GM12878 (cell line): Measurements from ENCODE around the gene TNFRSF1A.

Source experiments
- CHD1 ChIP-seq: IDR thresholded peaks from 2 replicates; pipeline ENCODE4 v1.6.1; 2012; ENCODE audit warnings: low read depth, low read length, improper control_type of control experiment
- CREB1 ChIP-seq: IDR thresholded peaks from 2 replicates; pipeline ENCODE4 v1.6.1; 2012; ENCODE audit warnings: low read depth, mild to moderate bottlenecking, inconsistent platforms
- EZH2 ChIP-seq: IDR thresholded peaks from 2 replicates; pipeline ENCODE4 v1.6.1; 2012; ENCODE audit warnings: low read depth, mild to moderate bottlenecking, control low read depth, inconsistent platforms, low read length, borderline replicate concordance; ENCODE audit not compliant: control insufficient read depth
- HDAC2 ChIP-seq: fragments of 200-600 bp; sonication (generic); IDR thresholded peaks from 2 replicates; pipeline ENCODE4 v1.6.1; 2017
- IKZF1 ChIP-seq: fragments of 450-650 bp; conservative IDR thresholded peaks from 2 replicates; pipeline ENCODE4 v1.6.1; 2017; ENCODE audit warnings: antibody characterized with exemption, mild to moderate bottlenecking
- JUND ChIP-seq: IDR thresholded peaks from 2 replicates; pipeline ENCODE4 v1.6.1; 2012; ENCODE audit warnings: low read depth, mild to moderate bottlenecking, low read length, improper control_type of control experiment, moderate library complexity
- NR2C1 ChIP-seq: fragments of 450-650 bp; IDR thresholded peaks from 2 replicates; pipeline ENCODE4 v1.6.1; 2017; ENCODE audit warnings: antibody characterized with exemption, mild to moderate bottlenecking, moderate library complexity
- POLR2AphosphoS5 ChIP-seq: IDR thresholded peaks from 2 replicates; pipeline ENCODE4 v1.6.1; 2011; ENCODE audit warnings: mild to moderate bottlenecking, low read length, inconsistent platforms
- RAD21 ChIP-seq: IDR thresholded peaks from 2 replicates; pipeline ENCODE4 v1.6.1; 2011; ENCODE audit warnings: mild to moderate bottlenecking, low read depth, low read length, moderate library complexity; ENCODE audit not compliant: insufficient read depth
- RCOR1 ChIP-seq: conservative IDR thresholded peaks from 2 replicates; pipeline ENCODE4 v1.6.1; 2012; ENCODE audit warnings: low read depth, low read length, improper control_type of control experiment
- SUZ12 ChIP-seq: fragments of 200-600 bp; sonication (generic); IDR thresholded peaks from one replicate; pipeline ENCODE4 v1.6.1; 2018; ENCODE audit warnings: antibody characterized with exemption, mild to moderate bottlenecking; ENCODE audit not compliant: unreplicated experiment
- TCF7 ChIP-seq: IDR thresholded peaks from 2 replicates; pipeline ENCODE4 v1.6.1; 2014; ENCODE audit warnings: antibody characterized with exemption, borderline replicate concordance
- TF ChIP-seq, protein P1 (sequence below): fragments of 450-650 bp; formaldehyde crosslinking; IDR thresholded peaks from 2 replicates; pipeline ENCODE4 v1.5.0; 2022; ENCODE audit warnings: mild to moderate bottlenecking, missing genetic modification characterization
- TF ChIP-seq, protein P2 (sequence below), 3 experiments: IDR thresholded peaks in 2 of 3; conservative IDR thresholded peaks in 1 of 3; 2 replicates each; pipeline ENCODE4 v1.5.1; 2011; ENCODE audit warnings: low read depth in 3 of 3, low read length in 3 of 3, mild to moderate bottlenecking in 3 of 3, control low read depth in 2 of 3, moderate library complexity in 2 of 3, inconsistent platforms in 1 of 3, mixed read lengths in 1 of 3; ENCODE audit not compliant: control insufficient read depth in 2 of 3, insufficient read depth in 1 of 3; ENCODE audit errors: extremely low read depth in 1 of 3

DNA sequence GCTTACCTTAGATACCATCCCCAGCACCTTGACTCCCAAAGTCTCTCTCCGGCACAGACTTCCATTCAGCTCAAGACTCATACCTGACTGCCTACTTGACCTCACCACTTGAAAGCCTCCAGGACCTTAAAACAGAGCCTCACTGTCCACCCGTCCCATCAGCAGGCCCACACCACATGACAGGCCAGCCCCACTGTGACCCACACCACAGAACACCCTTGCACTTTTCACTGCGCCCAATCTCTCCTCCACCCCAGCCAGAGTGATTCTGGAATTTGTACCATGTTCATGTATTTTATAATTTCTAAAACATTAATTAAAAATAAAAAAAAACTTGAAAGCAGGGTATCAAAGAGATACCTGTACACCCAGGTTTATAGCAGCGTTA lies 59.4 kb downstream of the TNFRSF1A start:
- TF ChIP-seq RCOR1 (no peak), CREB1 (no peak), IKZF1 (no peak), TCF7 (no peak), NR2C1 (no peak), SUZ12 (no peak), RAD21 (no peak), JUND (no peak), HDAC2 (no peak), POLR2AphosphoS5 (no peak), EZH2 (no peak), CHD1 (no peak)
- TF ChIP-seq, protein P1, sequence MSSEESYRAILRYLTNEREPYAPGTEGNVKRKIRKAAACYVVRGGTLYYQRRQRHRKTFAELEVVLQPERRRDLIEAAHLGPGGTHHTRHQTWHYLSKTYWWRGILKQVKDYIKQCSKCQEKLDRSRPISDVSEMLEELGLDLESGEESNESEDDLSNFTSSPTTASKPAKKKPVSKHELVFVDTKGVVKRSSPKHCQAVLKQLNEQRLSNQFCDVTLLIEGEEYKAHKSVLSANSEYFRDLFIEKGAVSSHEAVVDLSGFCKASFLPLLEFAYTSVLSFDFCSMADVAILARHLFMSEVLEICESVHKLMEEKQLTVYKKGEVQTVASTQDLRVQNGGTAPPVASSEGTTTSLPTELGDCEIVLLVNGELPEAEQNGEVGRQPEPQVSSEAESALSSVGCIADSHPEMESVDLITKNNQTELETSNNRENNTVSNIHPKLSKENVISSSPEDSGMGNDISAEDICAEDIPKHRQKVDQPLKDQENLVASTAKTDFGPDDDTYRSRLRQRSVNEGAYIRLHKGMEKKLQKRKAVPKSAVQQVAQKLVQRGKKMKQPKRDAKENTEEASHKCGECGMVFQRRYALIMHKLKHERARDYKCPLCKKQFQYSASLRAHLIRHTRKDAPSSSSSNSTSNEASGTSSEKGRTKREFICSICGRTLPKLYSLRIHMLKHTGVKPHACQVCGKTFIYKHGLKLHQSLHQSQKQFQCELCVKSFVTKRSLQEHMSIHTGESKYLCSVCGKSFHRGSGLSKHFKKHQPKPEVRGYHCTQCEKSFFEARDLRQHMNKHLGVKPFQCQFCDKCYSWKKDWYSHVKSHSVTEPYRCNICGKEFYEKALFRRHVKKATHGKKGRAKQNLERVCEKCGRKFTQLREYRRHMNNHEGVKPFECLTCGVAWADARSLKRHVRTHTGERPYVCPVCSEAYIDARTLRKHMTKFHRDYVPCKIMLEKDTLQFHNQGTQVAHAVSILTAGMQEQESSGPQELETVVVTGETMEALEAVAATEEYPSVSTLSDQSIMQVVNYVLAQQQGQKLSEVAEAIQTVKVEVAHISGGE (CRISPR knock-in tag) = no peak
- TF ChIP-seq, protein P2, sequence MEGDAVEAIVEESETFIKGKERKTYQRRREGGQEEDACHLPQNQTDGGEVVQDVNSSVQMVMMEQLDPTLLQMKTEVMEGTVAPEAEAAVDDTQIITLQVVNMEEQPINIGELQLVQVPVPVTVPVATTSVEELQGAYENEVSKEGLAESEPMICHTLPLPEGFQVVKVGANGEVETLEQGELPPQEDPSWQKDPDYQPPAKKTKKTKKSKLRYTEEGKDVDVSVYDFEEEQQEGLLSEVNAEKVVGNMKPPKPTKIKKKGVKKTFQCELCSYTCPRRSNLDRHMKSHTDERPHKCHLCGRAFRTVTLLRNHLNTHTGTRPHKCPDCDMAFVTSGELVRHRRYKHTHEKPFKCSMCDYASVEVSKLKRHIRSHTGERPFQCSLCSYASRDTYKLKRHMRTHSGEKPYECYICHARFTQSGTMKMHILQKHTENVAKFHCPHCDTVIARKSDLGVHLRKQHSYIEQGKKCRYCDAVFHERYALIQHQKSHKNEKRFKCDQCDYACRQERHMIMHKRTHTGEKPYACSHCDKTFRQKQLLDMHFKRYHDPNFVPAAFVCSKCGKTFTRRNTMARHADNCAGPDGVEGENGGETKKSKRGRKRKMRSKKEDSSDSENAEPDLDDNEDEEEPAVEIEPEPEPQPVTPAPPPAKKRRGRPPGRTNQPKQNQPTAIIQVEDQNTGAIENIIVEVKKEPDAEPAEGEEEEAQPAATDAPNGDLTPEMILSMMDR (IDR thresholded peaks at IDR 0.05 in 2 of 3, conservative IDR thresholded peaks at IDR 0.05 in 1 of 3; ENCODE audit: control insufficient read depth in 2 of 3, extremely low read depth in 1 of 3, insufficient read depth in 1 of 3, low read depth in 3 of 3, low read length in 3 of 3) = no peak
